OCI-LY7 (cell line): ENCODE measurements around the gene ARHGAP19.

Experiments used
- CTCF ChIP-seq: fragments of 200-600 bp; sonication (generic); conservative IDR thresholded peaks from 2 replicates; pipeline ENCODE4 v1.5.1; 2014; ENCODE audit warnings: mild to moderate bottlenecking, antibody characterized with exemption, low read length, moderate library complexity, mixed read lengths
- EZH2phosphoT487 ChIP-seq: fragments of 200-600 bp; sonication (generic); IDR thresholded peaks from 2 replicates; pipeline ENCODE4 v1.6.1; 2018; ENCODE audit warnings: low read depth, borderline replicate concordance, mild to moderate bottlenecking, mixed run types, antibody characterized with exemption, low read length, moderate library complexity, mixed read lengths

- TF ChIP-seq CTCF (no peak), EZH2phosphoT487 (no peak)
These were observed 41.5 kb downstream of the ARHGAP19 start for GRCh38 chr10:97250952-97251351.
